Kidney (tissue), 14 donors: Measurements from ENCODE around the gene FER. TPM values are rescaled to one million over a fixed set of nuclear protein-coding genes. Genes with fewer than 3 reads are reported as not detected.

Source experiments
- DNase-seq, 5 donors: peaks; one replicate each; pipeline ENCODE4 v3.0.0-alpha.2; 2013 to 2020
- FAIRE-seq: peaks from 2 replicates; lab custom pipeline; 2012; peaks lifted over from hg19 to GRCh38; lab: Jason Lieb, UNC
- H3K27ac ChIP-seq, 2 donors: one replicate each; pipeline ENCODE4 v1.7.0; 2013; ENCODE audit warnings: low read depth in 2 of 2, low read length in 2 of 2, inconsistent platforms in 1 of 2
- H3K27me3 ChIP-seq: one replicate; pipeline ENCODE4 v1.7.1; 2013; ENCODE audit warnings: low read length, inconsistent platforms; ENCODE audit not compliant: control insufficient read depth, insufficient read depth
- H3K36me3 ChIP-seq, 3 donors: one replicate each; pipeline versions ENCODE4 v1.7.0 to v1.7.1; 2013; ENCODE audit warnings: low read length in 3 of 3, control low read depth in 1 of 3, inconsistent platforms in 1 of 3; ENCODE audit not compliant: insufficient read depth in 3 of 3, control insufficient read depth in 2 of 3
- H3K4me1 ChIP-seq, 3 donors: one replicate each; pipeline versions ENCODE4 v1.7.0 to v1.7.1; 2013; ENCODE audit warnings: low read length in 3 of 3, inconsistent platforms in 1 of 3, low read depth in 1 of 3; ENCODE audit not compliant: control insufficient read depth in 2 of 3, insufficient read depth in 2 of 3
- H3K4me3 ChIP-seq, 3 donors: one replicate each; pipeline versions ENCODE4 v1.7.0 to v1.8.1; 2013; ENCODE audit warnings: low read length in 3 of 3, control low read depth in 1 of 3, inconsistent platforms in 1 of 3
- H3K9ac ChIP-seq, 3 donors: one replicate each; pipeline versions ENCODE4 v1.7.0 to v1.7.1; 2013; ENCODE audit warnings: low read length in 3 of 3, control low read depth in 1 of 3, inconsistent platforms in 1 of 3
- H3K9me3 ChIP-seq, 3 donors: one replicate each; pipeline versions ENCODE4 v1.7.0 to v1.7.1; 2013; ENCODE audit warnings: low read length in 3 of 3, control low read depth in 1 of 3, inconsistent platforms in 1 of 3; ENCODE audit not compliant: control insufficient read depth in 2 of 3, insufficient read depth in 1 of 3
- intact Hi-C: fragments of 100-400 bp; cut with DNase I; formaldehyde crosslinking; loops from one replicate; pipeline ENCODE4 v1.11.1; 2022
- polyA plus RNA-seq: library from polyadenylated mRNA; stranded (reverse); fragments of 350-450 nt; fragmentation: Illumina TruSeq; extraction: RNeasy Lipid Tissue Mini Kit (QIAGEN cat#74804); gene quantifications from one replicate; pipeline ENCODE4 v1.2.3, GENCODE V29; 2014; ENCODE audit warnings: low read depth, low replicate concordance; ENCODE audit not compliant: insufficient read depth
- total RNA-seq: library from RNA; stranded (reverse); fragmentation: NEBNext Ultra II Directional; extraction: Animal tissue kit (Norgen Biotek cat#: 25700); gene quantifications from one replicate; pipeline ENCODE4 v1.2.1, GENCODE V29; 2021
- TF ChIP-seq, protein P1 (sequence below): IDR thresholded peaks from 3 replicates; pipeline ENCODE4 v1.5.1; 2012; ENCODE audit warnings: mild to moderate bottlenecking, moderate library complexity, borderline replicate concordance; ENCODE audit not compliant: insufficient read depth; ENCODE audit errors: extremely low read depth
- donor health status: control.
- donor health status: control.
- donor health status: control.
- donor health status: control.
- donor health status: control.
- donor health status: DM: yes; HTN: yes; CAD: no.
- donor health status: Normal renal cell carcinoma (clear cell type).

Gene FER
- total and polyA plus RNA-seq, 2 donors from 2014 or later = 2.1 to 38.2 TPM

GRCh38 chr5:108818613-108819272 lies 71.0 kb downstream of the FER start:
- no peak overlapping the region for H3K27ac ChIP-seq
- H3K36me3 ChIP-seq = no peaks in the 10 kb centered on the region
- TF ChIP-seq, protein P1, sequence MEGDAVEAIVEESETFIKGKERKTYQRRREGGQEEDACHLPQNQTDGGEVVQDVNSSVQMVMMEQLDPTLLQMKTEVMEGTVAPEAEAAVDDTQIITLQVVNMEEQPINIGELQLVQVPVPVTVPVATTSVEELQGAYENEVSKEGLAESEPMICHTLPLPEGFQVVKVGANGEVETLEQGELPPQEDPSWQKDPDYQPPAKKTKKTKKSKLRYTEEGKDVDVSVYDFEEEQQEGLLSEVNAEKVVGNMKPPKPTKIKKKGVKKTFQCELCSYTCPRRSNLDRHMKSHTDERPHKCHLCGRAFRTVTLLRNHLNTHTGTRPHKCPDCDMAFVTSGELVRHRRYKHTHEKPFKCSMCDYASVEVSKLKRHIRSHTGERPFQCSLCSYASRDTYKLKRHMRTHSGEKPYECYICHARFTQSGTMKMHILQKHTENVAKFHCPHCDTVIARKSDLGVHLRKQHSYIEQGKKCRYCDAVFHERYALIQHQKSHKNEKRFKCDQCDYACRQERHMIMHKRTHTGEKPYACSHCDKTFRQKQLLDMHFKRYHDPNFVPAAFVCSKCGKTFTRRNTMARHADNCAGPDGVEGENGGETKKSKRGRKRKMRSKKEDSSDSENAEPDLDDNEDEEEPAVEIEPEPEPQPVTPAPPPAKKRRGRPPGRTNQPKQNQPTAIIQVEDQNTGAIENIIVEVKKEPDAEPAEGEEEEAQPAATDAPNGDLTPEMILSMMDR = no peak
- no peak overlapping the region for H3K4me3 ChIP-seq
- DNase-seq (no peak), FAIRE-seq (no peak)
- intact Hi-C loops = no loop called here
- H3K4me1 ChIP-seq = no peaks in the 10 kb centered on the region
- no peaks in the 10 kb centered on the region for H3K27me3 ChIP-seq
- H3K9me3 ChIP-seq = no peaks in the 10 kb centered on the region
- H3K9ac ChIP-seq = no peak overlapping the region

DNA sequence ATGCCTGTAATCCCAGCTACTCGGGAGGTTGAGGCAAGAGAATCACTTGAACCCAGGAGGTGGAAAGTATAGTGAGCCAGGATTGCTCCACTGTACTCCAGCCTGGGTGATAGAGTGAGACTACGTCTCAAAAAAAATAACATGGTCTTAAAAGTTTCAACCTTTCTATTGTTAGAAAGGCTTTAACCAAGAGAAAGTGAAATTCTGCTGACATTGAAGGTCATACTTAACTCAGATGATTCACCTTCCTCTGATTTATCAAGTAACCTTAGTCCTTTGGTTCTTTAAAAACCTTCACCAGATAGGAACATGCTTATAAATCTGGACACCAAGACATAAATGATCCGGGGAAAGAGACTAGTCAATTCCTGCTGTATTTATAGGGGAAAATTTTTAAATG lies 73.3 kb downstream of the FER start:
- no peak overlapping the region for H3K9ac ChIP-seq
- H3K27ac ChIP-seq = no peak overlapping the region
- FAIRE-seq (no peak), DNase-seq (no peak)
- intact Hi-C loops = no loop called here
- H3K4me1 ChIP-seq = no peaks in the 10 kb centered on the region
- no peak overlapping the region for H3K4me3 ChIP-seq
- TF ChIP-seq, protein P1 = no peak
- H3K36me3 ChIP-seq = no peaks in the 10 kb centered on the region
- H3K9me3 ChIP-seq = no peaks in the 10 kb centered on the region
- no peaks in the 10 kb centered on the region for H3K27me3 ChIP-seq

DNA sequence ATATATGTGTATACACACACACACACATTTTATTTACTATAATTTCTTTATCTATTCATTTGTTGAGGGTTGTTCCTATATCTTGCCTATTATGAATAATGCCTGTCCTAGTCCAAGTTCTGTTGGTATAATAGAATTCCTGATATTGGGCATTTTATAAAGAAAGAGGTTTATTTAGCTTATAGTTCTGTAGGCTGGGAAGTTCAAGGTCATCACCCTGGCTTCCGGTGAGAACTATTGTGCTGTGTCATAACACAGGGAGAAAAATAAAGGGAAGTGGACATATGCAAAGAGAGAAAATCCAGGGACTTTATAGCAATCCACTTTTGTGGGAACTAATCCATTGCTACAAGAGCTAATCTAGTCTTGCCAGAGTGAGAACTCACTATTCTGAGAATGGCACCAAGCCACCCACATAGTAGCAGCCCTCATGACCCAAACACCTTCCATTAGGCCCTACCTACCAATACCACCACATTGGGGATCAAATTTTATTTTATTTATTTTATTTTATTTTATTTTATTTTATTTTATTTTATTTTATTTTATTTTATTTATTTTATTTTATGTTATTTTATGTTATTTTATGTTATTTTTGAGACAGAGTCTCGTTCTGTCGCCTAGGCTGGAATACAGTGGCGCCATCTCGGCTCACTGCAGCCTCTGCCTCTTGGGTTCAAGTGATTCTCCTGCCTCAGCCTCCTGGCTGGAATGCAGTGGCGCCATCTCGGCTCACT lies 74.7 kb downstream of the FER start:
- Histone ChIP-seq H3K27me3 (no peaks in the 10 kb centered on the region), H3K9me3 (no peaks in the 10 kb centered on the region), H3K36me3 (no peaks in the 10 kb centered on the region), H3K27ac (no peak overlapping the region), H3K4me3 (no peak overlapping the region), H3K4me1 (no peaks in the 10 kb centered on the region), H3K9ac (no peak overlapping the region)
- DNase-seq (no peak), FAIRE-seq (no peak)
- TF ChIP-seq, protein P1 = no peak
- intact Hi-C loops = no loop called here
